ENCODE data around the gene ACSM2B. TPM values are rescaled to one million over a fixed set of nuclear protein-coding genes. Genes with fewer than 3 reads are reported as not detected.
A peak's percentile ranks its signal among the peaks of the same experiment; 100 is the strongest.
"Not testable (repeated sequence)": the region's sequence is repeated elsewhere in the genome, so short reads cannot be mapped to it uniquely, and the experiment has no call there.

ACSM2B gene
- polyA plus RNA-seq, 2 of the 4 experiments (the other 2 are of a cell fraction): not detected

DNA sequence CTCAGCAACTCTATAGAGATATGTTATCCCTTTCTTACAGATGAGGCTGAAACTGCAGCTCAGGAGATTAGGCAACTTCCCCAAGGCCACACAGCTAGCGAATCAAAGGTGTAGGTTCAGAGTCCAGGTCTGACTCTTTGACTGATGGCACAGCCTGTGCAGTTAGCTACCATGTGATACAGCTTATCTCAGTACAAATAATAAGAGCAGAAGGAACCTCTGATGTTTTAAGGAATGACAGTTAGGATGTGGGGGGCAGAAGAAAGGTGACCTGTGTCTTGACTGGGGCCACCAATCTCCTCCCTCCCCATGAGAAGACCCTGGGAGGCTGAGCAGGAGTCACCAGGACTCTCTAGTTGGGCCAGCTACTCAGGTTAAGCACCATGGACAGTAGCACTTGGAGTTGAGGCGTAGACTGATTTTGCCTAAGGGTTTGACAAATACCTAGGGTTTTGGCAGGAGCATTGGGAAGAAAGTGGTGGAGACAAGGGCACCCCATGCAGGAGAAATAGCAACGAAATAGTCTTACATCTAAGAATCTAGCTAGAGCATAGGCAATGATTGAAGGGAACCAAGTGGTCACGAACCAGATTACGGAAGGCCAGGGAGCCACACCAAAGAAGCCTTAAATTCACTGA lies 22.8 kb upstream of the ACSM2B start:
- no peak for ATAC-seq
- ChIA-PET CTCF (no interaction called here), POLR2A (no interaction called here)
- FAIRE-seq: no peak
- no peak overlapping the region for H3K4me3 ChIP-seq
- no peak overlapping the region for H3K27ac ChIP-seq
- 0 out of 2 replicates have a peak, but pooled peaks have one; percentile 35 for TF ChIP-seq EHMT2 (IDR thresholded peaks at IDR 0.05; ENCODE audit: low read depth)
- TF ChIP-seq ZNF302 (CRISPR knock-in tag; IDR thresholded peaks at IDR 0.05): no peak
- no peak for TF ChIP-seq NPAS2 (CRISPR knock-in tag; IDR thresholded peaks at IDR 0.05; ENCODE audit: borderline replicate concordance)
- TF ChIP-seq, protein P1, sequence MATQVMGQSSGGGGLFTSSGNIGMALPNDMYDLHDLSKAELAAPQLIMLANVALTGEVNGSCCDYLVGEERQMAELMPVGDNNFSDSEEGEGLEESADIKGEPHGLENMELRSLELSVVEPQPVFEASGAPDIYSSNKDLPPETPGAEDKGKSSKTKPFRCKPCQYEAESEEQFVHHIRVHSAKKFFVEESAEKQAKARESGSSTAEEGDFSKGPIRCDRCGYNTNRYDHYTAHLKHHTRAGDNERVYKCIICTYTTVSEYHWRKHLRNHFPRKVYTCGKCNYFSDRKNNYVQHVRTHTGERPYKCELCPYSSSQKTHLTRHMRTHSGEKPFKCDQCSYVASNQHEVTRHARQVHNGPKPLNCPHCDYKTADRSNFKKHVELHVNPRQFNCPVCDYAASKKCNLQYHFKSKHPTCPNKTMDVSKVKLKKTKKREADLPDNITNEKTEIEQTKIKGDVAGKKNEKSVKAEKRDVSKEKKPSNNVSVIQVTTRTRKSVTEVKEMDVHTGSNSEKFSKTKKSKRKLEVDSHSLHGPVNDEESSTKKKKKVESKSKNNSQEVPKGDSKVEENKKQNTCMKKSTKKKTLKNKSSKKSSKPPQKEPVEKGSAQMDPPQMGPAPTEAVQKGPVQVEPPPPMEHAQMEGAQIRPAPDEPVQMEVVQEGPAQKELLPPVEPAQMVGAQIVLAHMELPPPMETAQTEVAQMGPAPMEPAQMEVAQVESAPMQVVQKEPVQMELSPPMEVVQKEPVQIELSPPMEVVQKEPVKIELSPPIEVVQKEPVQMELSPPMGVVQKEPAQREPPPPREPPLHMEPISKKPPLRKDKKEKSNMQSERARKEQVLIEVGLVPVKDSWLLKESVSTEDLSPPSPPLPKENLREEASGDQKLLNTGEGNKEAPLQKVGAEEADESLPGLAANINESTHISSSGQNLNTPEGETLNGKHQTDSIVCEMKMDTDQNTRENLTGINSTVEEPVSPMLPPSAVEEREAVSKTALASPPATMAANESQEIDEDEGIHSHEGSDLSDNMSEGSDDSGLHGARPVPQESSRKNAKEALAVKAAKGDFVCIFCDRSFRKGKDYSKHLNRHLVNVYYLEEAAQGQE (IDR thresholded peaks at IDR 0.05): peak; percentile 82
- TF ChIP-seq, protein P2, sequence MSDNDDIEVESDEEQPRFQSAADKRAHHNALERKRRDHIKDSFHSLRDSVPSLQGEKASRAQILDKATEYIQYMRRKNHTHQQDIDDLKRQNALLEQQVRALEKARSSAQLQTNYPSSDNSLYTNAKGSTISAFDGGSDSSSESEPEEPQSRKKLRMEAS (IDR thresholded peaks at IDR 0.05): no peak
- no peaks in the 10 kb centered on the region for H3K9me3 ChIP-seq
- no peak for DNase-seq (ENCODE audit: low read depth in 1 of 2, low spot score in 1 of 2)
- 18% methylated on average over 5 of the region's 5 CpGs for WGBS (ENCODE audit: missing lambda C conversion rate)
- no peak overlapping the region for H3K4me2 ChIP-seq
- H3K4me1 ChIP-seq: no peaks in the 10 kb centered on the region

DNA sequence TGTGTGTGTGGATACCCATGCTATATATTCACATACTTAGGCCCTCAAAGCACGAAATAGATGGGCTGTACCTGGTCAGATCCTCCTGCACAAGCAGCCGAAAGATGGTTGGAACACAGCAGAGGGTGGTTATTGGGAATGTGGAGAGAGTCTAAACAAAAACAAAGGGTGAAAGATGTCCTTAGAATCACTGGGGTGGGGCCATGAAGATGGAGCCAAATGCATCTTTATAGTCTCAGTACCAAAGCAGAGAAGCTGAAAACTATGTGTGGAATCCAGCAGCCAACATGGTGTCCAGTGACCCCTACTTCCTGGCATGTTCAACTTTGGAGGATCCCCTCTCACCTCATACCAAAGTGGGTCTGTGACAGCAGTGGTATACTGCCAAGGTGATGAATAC lies 19.5 kb upstream of the ACSM2B start:
- H3K9me3 ChIP-seq; H3K4me2 ChIP-seq; DNase-seq (ENCODE audit: low read depth in 1 of 2, low spot score in 1 of 2); CTCF ChIA-PET; FAIRE-seq; ATAC-seq; POLR2A ChIA-PET; H3K4me1 ChIP-seq; H3K27ac ChIP-seq; H3K4me3 ChIP-seq: not testable (repeated sequence)
- 17% methylated on average over 2 of the region's 2 CpGs for WGBS (ENCODE audit: missing lambda C conversion rate)

DNA sequence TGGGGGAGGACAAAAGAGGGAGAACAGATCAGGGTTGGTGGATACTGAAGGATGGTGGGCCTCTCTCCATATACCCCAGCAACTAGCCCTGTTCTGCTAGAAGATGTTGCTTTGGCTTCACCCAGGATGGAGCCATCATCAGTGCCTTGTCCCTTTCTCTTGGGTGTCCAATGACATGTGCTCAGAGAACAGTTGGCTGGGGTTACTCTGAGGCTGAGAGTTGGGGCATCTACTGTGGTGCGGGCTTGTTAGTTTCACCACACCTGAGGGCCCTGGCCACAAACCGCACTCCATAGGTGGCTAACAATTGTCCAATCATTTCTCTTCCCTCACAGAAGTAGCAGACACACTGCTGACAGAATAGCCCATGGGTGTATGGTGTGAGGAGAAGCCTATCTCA lies 18.9 kb upstream of the ACSM2B start:
- H3K27ac ChIP-seq; H3K4me3 ChIP-seq; FAIRE-seq; DNase-seq (ENCODE audit: low read depth in 1 of 2, low spot score in 1 of 2); H3K9me3 ChIP-seq; ATAC-seq; CTCF ChIA-PET; H3K4me1 ChIP-seq; H3K4me2 ChIP-seq; POLR2A ChIA-PET: not testable (repeated sequence)
- whole genome bisulfite sequencing (ENCODE audit: missing lambda C conversion rate): 5% methylated on average over 2 of the region's 2 CpGs

DNA sequence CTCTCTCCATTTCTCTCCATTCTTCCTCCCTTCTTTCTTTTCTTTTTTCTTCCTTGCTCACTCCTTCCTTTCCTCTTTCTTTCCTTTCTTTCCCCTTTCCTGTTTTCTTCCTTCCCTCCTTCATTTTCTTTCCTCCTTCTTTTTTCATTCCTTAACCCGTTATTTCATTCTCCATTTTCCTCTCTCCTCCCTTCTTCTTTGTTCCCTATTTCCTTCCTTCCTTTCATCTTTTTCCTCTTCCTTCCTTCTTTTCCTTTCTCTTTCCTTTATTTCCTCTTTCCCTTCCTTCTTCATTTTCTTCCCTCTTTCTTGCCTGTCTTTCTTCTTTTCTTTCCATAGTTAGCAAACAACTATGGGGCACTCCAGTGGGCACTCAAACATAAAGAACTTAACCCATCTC lies 16.6 kb upstream of the ACSM2B start:
- CTCF ChIA-PET; H3K4me3 ChIP-seq; FAIRE-seq; H3K4me1 ChIP-seq; ATAC-seq; H3K4me2 ChIP-seq; POLR2A ChIA-PET; H3K27ac ChIP-seq; H3K9me3 ChIP-seq; DNase-seq (ENCODE audit: low read depth in 1 of 2, low spot score in 1 of 2): not testable (repeated sequence)
- WGBS (ENCODE audit: missing lambda C conversion rate): 0% methylated on average over 1 of the region's 1 CpG

DNA sequence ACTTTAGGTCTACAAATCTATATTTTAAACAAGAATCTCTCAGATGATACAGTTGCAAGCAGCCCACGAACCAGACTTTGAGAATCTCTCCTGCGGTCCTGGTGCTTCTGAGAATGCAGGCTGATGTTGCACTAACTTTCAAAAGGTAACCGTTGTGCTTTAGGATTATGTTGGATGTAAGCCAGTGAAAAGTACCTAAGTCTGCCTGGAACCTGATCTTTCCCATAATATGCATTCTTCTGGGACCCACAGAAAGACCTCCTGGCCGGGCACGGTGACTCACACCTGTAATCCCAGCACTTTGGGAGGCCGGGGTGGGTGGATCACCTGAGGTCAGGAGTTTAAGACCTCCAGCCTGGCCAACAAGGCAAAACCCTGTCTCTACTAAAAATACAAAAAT lies 13.3 kb upstream of the ACSM2B start:
- H3K4me2 ChIP-seq; POLR2A ChIA-PET; H3K9me3 ChIP-seq; CTCF ChIA-PET; ATAC-seq; H3K4me1 ChIP-seq; H3K4me3 ChIP-seq; H3K27ac ChIP-seq; DNase-seq (ENCODE audit: low read depth in 1 of 2, low spot score in 1 of 2); FAIRE-seq: not testable (repeated sequence)
- WGBS (ENCODE audit: missing lambda C conversion rate): 25% methylated on average over 6 of the region's 6 CpGs

DNA sequence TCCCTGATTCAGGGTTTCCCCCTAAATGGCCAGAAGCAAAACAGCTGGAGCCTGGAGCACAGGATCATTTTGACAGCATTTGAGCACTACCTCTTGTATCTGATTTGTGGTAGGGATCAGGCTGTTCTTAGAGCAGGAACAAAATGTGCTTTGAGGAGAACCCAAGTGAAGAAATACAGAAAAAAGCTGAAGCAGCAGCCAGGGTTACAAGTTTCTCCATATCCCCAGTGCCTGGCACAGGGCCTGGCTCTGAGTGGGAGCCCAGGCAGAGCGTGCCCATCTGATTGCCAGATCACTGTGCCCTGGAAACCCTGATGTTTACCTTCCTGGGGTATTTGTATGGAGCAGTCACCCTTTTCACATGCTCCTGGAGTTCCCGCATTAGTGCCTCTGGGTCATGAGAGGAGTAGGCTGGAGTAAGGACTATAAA lies 11.5 kb upstream of the ACSM2B start:
- H3K9me3 ChIP-seq; H3K4me3 ChIP-seq; H3K27ac ChIP-seq; H3K4me2 ChIP-seq; ATAC-seq; CTCF ChIA-PET; POLR2A ChIA-PET; DNase-seq (ENCODE audit: low read depth in 1 of 2, low spot score in 1 of 2); H3K4me1 ChIP-seq; FAIRE-seq: not testable (repeated sequence)
- 50% methylated on average over 2 of the region's 2 CpGs for WGBS (ENCODE audit: missing lambda C conversion rate)

DNA sequence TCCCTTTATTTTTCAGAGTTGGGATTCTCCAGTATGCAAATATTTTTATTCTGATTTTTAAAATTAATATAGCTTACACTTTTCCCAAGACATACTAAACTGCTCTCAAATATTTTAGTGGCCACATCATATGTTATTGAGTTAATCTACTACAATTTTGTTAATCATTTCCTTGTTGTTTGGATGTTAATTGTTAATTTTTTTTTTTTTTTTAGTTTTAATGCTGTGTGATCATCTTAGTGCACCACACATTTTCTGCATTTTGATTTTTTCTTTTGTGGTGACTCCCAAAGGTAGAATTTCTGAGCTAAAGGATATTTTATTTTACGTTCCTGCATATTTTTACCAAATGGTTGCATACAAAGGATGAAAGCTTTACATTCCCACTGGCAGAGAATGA lies 10.5 kb upstream of the ACSM2B start:
- FAIRE-seq; H3K27ac ChIP-seq; CTCF ChIA-PET; H3K4me3 ChIP-seq; H3K4me1 ChIP-seq; DNase-seq (ENCODE audit: low read depth in 1 of 2, low spot score in 1 of 2); POLR2A ChIA-PET; H3K9me3 ChIP-seq; ATAC-seq; H3K4me2 ChIP-seq: not testable (repeated sequence)
- 11% methylated on average over 1 of the region's 1 CpG for WGBS (ENCODE audit: missing lambda C conversion rate)

DNA sequence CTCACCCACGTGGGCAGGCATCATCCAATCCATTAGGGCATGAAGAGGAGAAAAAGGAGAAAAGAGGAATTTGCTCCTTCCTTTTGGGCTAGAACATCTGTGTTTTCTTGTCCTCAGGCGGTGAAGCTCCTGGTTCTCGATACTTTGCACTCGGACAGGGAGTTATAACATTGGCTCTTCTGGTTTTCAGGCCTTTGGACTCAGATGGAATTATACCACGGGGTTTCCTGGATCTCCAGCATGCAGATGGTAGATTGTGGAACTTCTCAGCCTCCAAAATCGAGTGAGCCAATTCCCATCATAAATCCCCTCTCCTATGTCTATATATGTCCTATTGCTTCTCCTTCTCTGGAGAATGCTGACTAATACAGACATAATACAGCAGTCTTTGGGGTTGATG lies 9.9 kb upstream of the ACSM2B start:
- H3K4me2 ChIP-seq; H3K27ac ChIP-seq; H3K9me3 ChIP-seq; ATAC-seq; FAIRE-seq; CTCF ChIA-PET; H3K4me1 ChIP-seq; POLR2A ChIA-PET; H3K4me3 ChIP-seq; DNase-seq (ENCODE audit: low read depth in 1 of 2, low spot score in 1 of 2): not testable (repeated sequence)
- 12% methylated on average over 5 of the region's 6 CpGs for WGBS (ENCODE audit: missing lambda C conversion rate)

DNA sequence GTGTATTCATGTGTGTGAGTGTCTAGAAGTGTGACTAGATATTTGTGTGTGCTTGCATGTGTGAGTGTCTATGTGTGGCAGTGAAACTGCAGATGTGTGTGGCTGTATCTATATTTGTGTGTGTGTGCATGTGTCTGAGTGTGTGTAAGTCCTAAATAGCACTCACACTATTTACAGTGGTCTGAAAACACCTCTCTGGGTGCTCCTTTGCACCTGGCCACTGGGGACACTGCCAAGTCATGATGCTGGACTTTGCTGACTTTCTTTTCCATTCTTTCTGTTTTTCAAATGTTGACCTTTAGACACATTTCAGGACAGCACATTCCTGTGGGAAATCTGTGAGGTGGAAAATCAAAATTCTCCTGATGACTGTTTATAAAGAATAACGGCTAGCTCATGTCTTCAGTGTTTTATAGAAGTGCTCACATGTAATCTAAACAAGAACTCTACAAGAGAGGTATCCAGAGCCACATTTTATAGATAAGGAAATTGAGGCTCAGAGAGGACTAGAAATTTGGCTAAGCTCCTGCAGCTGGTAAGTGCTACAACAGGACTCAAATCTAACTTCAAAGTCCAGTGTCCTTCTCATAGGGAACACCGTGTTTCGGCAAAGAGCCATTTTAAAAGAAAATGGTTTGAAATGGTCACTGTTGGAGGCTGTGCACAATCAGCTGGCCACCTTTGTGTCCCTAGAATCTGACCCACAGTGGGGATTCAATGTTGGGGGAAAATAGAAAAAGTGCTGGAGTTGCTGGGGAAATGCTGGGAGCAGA lies 4.5 kb upstream of the ACSM2B start:
- H3K9me3 ChIP-seq; CTCF ChIA-PET; ATAC-seq; H3K4me3 ChIP-seq; FAIRE-seq; H3K4me1 ChIP-seq; POLR2A ChIA-PET; DNase-seq (ENCODE audit: low read depth in 1 of 2, low spot score in 1 of 2); H3K4me2 ChIP-seq; H3K27ac ChIP-seq: not testable (repeated sequence)
- WGBS (ENCODE audit: missing lambda C conversion rate): no CpG with 5 or more reads among the region's 3 CpGs

Data from A549 (cell line).